ENCODE data around the gene UBQLN1.
A peak's percentile ranks its signal among the peaks of the same experiment; 100 is the strongest.

UBQLN1 gene

DNA sequence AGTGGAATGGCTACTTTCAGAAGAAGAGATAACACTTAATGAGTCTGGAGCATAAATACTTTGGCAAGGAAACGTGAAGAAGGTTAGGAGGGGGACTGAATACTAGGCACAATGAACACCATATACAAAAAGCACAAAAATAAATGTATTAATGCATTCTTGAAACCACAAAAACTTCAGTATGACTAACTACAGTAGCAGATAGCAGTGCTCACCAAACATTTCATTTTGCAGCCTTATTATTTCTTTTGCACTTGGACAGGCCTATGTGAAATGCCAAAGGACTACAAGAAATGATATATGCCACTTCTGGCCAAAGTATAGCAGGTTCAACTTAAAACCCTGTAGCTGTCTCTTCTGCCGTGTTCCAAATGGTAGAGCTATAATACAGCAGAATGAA is 26.3 kb downstream of the UBQLN1 start:
- no peak for DNase-seq

GRCh38 chr9:83680233-83680632 is 27.5 kb downstream of the UBQLN1 start:
- no peak for DNase-seq

GRCh38 chr9:83677596-83677995 is 30.2 kb downstream of the UBQLN1 start:
- DNase-seq, result no peak

- no peak for DNase-seq
Measured at GRCh38 chr9:83675466-83675865, 32.3 kb downstream of the UBQLN1 start.

GRCh38 chr9:83671451-83671850 is 36.3 kb downstream of the UBQLN1 start:
- no peak for DNase-seq

DNA sequence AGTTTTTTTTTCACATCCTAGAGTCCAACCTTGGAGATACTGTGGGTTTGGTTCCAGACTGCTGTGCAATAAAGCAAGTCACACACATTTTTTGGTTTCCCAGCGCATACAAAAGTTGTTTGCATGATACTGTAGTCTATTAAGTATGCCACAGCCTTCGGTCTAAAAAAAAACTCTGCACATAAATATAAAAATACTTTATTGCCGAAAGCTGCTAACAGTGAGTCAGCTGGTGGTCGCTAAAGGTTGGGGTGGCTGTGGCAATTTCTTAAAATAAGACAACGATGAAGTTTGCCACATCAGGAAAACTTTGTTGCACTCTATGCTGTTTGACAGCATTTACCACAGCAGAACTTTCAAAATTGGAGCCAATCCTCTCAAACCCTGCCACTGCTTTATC is 37.4 kb downstream of the UBQLN1 start:
- DNase-seq, result no peak

DNA sequence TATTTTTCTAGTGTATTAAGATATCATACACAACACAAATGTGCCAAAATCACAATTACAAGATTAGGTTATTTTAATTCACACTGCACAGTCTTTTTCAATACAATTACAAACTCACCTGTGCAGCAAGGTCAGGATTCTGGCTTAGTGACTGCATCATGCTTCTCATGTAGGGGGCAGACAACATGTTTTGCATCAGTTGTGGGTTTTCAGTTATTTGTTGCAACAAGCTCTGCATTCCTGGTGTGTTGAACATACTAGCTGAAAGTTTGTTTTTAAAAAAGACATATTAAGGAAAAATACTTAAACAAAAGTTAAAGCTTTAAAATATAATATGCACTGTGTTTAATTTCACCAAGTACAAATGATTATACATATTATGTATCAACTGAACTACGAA is 38.7 kb downstream of the UBQLN1 start:
- DNase-seq, result no peak

DNA sequence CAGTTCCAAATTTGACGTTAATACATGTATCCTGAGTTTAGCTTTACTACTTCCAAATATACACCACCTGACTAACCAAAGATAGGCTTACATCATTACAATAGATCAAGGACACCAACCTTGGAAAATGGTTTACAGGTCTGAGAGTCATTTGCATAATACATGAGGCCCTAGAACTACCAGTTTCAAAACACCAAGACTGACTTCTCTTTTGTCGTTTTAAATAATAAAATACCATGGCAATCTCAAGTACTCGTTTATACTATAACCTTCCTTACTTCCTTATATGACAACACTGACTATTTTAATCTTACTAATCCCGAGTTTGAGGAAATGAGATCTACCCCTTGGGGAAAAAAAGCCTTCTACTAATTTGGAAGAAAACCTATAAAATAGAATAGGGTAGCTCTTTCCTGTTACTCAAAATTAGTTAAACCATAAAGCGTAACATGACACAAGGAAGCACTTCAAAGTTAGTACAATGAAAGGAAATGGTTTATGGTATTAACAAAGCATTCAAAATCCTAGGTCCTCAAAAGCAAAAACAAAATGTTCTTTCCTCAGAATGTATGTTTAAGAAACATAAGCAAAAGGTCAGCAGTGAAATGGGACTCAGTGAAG is 42.1 kb downstream of the UBQLN1 start:
- no peak for DNase-seq

- DNase-seq, result no peak
Measured at GRCh38 chr9:83662933-83663332, 44.8 kb downstream of the UBQLN1 start.

DNA sequence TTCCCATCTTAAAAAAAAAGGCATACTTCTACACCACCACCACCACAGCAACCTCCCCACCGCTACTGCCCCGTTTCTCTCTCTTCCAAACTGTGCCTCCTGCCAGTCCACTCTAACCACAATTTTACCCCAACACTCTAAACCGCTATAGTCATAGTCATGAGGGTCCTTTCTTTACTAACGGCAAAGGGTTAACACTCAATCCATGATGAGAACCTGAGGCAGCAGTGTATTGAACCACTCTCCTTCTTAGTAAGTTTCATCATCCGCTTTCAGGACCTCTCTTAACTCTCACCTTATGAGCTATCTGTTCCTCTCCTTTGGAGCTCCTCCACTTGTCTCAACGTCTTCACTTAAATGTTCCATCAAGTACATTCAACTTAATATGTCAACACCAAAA is 50.8 kb downstream of the UBQLN1 start:
- DNase-seq, result no peak

DNA sequence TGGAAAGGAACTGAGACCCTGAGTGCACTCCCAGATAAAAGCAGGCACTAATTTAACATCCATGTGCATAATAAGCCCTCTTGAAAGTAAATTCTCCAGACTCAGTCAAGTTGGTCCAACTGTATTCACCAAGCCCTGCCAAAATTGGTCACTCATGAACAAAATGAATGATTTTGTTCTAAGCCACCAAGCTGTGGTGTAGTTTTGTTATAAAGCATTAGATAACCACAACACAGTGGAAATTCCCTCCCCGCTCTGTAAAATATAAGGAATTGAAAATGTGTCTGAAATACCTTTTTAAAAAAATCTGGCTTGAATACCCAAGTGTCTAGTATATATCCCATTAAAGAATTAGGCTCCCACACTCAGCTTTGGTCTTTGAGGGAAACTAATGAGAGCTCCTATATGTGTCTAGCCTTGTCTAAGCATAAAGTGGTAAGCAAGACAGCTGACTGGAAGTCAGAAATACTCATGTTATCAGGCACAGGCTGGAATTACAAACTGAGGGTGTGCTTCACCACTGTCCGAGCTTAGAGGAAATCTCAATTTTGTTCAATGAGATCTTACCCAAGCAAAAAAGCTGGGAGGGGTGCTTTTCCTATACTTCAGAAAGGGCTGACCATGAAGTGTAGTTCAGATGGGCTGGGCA is 51.6 kb downstream of the UBQLN1 start:
- no peak for DNase-seq

DNA sequence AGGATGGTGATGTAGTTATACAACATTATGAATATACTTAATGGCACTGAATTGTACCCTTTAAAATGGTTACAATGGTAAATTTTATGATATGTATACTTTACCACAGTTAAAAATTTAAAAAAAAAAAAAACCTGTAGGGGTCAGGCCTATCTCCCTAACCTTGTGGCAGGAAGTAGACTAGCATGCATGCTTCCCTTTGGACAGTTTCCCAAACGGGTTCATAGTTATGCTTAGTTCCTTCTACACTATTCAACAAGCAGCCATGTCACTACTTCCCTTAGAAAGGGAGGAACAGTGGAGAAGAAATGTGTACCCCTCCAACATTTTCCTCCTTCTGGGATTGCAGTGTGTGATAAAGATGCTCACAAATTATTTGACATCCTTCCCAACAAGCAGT is 52.3 kb downstream of the UBQLN1 start:
- no peak for DNase-seq

DNA sequence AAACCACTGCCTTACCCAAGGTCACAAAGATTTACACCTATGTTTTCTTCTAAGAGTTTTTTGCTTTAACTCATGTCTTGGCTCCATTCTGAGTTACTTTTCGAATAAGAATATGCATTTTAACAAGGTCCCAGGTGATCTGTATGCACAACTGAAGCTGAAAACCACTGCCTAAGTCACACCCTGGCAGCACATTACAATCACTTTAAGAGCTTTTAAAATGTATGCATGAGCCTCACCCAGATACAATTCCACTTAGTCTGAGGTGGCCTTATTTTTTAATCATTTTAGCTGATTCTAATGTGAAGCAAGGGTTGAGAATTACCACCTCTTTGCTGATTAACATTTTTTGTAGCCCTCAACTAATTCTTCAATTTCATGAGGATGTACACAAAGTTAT is 55.3 kb downstream of the UBQLN1 start:
- DNase-seq, result no peak

GRCh38 chr9:83651558-83651957 is 56.2 kb downstream of the UBQLN1 start:
- DNase-seq, result no peak

DNA sequence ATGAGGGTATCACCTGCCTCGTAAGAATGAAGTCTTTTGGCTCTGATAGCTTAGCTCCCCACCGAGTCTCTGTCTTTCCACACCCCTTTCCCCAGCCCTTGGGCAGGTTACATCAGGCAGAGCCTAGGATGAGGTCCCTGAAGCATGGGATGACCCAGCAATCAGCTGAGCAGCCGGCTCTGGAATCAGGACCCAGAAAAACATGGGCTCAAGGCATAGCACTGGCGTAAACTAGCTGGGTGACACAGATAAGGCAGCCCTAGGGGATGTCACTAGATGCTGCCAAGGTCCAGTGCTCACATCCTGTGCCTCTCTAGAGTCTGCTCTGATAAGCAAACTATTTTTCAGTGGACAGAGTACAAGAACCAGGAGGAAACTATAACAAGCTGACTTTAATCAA is 58.2 kb downstream of the UBQLN1 start:
- DNase-seq, result no peak

DNA sequence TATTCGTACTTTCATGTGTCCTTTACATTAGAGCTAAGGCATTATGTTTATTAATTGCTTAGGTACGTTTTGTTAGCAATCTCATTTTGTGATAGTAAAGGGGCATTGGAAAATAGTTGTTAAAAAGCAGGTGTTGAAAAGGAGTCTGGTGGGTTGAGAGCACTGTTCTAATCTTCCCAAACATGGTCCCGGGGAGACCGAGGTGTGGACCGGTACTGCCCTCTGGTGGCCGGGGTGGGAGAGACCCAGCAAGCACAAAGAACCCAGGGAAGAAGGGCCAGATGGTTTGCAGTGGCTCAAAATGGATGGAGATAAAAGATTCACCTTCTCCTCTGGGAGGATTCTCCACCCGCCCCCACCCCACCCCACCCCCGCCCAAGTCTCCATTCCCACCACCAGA is 58.7 kb downstream of the UBQLN1 start:
- peak; percentile 16 to 19 for DNase-seq

- no peak for DNase-seq
Measured at GRCh38 chr9:83646500-83647239, 61.1 kb downstream of the UBQLN1 start.

DNA sequence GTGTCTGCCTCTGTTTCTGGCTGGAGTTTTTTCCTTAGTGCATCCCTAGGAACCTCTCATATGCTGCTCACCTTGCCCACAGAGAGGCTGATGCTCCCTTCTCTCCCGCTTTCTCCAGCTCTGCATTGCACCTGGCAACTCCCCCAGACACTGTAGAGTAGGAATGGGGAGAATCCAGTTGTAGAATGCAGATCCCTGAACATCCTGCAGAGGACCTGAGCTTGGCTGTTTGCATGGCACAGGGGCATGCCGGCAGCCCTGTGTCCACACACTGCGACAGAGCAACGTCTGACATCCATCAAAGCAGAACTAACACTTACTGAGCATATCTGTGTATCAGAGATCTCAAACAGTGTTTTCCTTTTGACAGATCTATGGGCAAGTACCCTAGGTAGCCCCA is 65.0 kb downstream of the UBQLN1 start:
- no peak for DNase-seq

DNA sequence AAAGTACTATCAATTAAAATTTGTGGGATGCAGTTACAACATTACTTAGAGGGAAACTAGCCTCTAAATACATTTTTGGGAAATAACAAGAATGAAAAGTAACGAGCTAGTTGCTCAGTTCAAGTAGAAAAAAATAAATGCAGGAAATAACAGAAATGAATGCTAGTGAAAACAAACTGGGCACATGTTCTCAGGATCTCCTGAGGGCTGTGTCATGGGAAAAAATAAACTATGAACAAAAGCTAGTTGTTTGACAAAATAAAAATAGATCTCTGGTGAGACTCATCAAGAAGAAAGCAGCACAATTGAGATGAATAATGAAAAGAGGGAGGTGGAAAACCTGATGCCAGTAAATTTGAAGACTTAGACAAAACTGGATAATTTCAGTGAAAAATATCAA is 68.5 kb downstream of the UBQLN1 start:
- no peak for DNase-seq

DNA sequence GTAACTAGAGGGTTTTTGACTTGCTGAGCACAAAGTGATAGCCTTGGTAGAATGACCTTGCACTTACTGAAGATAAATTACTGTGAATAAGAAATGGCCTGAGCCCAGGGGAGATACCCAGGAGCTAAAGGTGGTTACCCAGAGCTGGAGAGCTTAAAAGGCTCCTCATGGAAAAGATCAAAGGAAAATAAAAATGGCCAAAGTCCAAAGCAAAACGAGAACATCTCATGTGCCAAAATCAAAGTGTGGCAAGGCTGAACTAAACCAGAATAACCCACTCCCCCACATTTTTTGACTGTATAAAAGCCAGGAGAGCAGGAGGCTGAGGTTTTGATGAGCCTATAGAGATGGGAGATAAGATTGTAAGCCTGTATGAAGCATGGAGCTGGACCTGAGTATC is 70.4 kb downstream of the UBQLN1 start:
- DNase-seq, result no peak

- DNase-seq, result no peak
Measured at GRCh38 chr9:83636813-83637212, 70.9 kb downstream of the UBQLN1 start.

- no peak for DNase-seq
Measured at GRCh38 chr9:83633676-83634075, 74.1 kb downstream of the UBQLN1 start.

GRCh38 chr9:83633255-83633654 is 74.5 kb downstream of the UBQLN1 start:
- no peak for DNase-seq

DNA sequence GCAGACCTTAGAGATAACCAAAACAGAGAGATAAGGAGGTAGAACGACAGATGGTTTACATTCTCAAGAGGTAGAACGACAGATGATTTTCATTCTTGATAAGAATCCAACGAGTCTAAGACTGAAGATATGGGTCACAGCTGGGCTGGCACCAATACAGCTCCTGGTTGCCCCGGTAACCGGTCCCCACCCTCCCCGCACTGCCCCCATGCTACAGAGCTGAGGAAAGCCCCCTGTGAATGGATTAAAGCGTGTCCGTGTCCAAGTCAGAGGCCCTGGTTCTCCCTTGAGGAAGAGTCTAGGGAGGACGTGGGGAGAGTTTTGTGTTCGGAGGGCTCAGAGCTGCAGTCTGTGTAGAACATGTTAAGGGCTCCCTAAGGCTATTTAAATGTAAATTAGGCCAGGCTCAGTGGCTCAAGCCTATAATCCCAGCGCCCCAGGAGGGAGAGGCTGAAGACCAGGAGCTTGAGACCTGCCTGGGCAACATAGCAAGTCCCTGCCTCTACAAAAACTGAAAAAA is 76.8 kb downstream of the UBQLN1 start:
- DNase-seq, result no peak

Data from SHP77 (cell line).